HepG2 (cell line): Measurements from ENCODE around the gene ERF. TPM values are rescaled to one million over a fixed set of nuclear protein-coding genes. Genes with fewer than 3 reads are reported as not detected.

Experiments
- AHR ChIP-seq: IDR thresholded peaks from 2 replicates; pipeline ENCODE4 v1.6.1; 2018; ENCODE audit warnings: missing genetic modification reagents, missing compliant biosample characterization
- CTCF ChIP-seq: sonication (generic); formaldehyde crosslinking; IDR thresholded peaks from 2 replicates; pipeline ENCODE4 v1.5.0; 2020; ENCODE audit warnings: mild to moderate bottlenecking, missing genetic modification reagents, moderate library complexity
- DMAP1 ChIP-seq: IDR thresholded peaks from 2 replicates; pipeline ENCODE4 v1.6.1; 2016
- EED ChIP-seq: sonication (generic); formaldehyde crosslinking; IDR thresholded peaks from 2 replicates; pipeline ENCODE4 v1.5.0; 2020; ENCODE audit warnings: mild to moderate bottlenecking, missing genetic modification reagents
- GATAD1 ChIP-seq: IDR thresholded peaks from 2 replicates; pipeline ENCODE4 v1.6.1; 2016; ENCODE audit warnings: missing genetic modification reagents, missing compliant biosample characterization
- GPN1 ChIP-seq: sonication (generic); formaldehyde crosslinking; IDR thresholded peaks from 2 replicates; pipeline ENCODE4 v1.5.1; 2020; ENCODE audit warnings: missing genetic modification reagents, borderline replicate concordance
- HNRNPUL1 ChIP-seq: fragments of 200-400 bp; formaldehyde crosslinking; IDR thresholded peaks from 2 replicates; pipeline ENCODE4 v1.6.1; 2017; ENCODE audit warnings: low read depth, mild to moderate bottlenecking, low read length, moderate library complexity
- ISL2 ChIP-seq: sonication (generic); formaldehyde crosslinking; IDR thresholded peaks from 2 replicates; pipeline ENCODE4 v1.5.0; 2020; ENCODE audit warnings: missing genetic modification reagents
- KDM5A ChIP-seq: fragments of 200-600 bp; sonication (generic); IDR thresholded peaks from 2 replicates; pipeline ENCODE4 v1.7.0; 2018; ENCODE audit warnings: antibody characterized with exemption, mild to moderate bottlenecking, low read length, borderline replicate concordance
- LCORL ChIP-seq, 2 experiments: fragments of 450-650 bp in 1 of 2; sonication (generic) in 1 of 2; formaldehyde crosslinking in 1 of 2; IDR thresholded peaks; 2 replicates each; pipeline versions ENCODE4 v1.5.0 to v1.6.1; 2017 to 2020; ENCODE audit warnings: antibody characterized with exemption in 1 of 2, missing genetic modification reagents in 1 of 2
- MZF1 ChIP-seq: sonication (generic); formaldehyde crosslinking; IDR thresholded peaks from 2 replicates; pipeline ENCODE4 v1.8.1; 2023; ENCODE audit warnings: mild to moderate bottlenecking, missing genetic modification reagents, borderline replicate concordance
- SMAD9 ChIP-seq: sonication (generic); formaldehyde crosslinking; IDR thresholded peaks from 2 replicates; pipeline ENCODE4 v1.5.1; 2020; ENCODE audit warnings: mild to moderate bottlenecking, missing genetic modification reagents
- SOX13 ChIP-seq, 3 experiments: fragments of 450-650 bp in 1 of 3; sonication (generic) in 1 of 3; formaldehyde crosslinking in 1 of 3; IDR thresholded peaks in 2 of 3; conservative IDR thresholded peaks in 1 of 3; 2 replicates each; pipeline versions ENCODE4 v1.5.0 to v1.6.1; 2016 to 2020; ENCODE audit warnings: antibody characterized with exemption in 1 of 3, mild to moderate bottlenecking in 1 of 3, missing compliant biosample characterization in 1 of 3, missing genetic modification reagents in 1 of 3, moderate library complexity in 1 of 3
- TP53 ChIP-seq: sonication (generic); formaldehyde crosslinking; conservative IDR thresholded peaks from 2 replicates; pipeline ENCODE4 v1.4.0; 2020; ENCODE audit warnings: missing genetic modification reagents
- ZBTB1 ChIP-seq: sonication (generic); formaldehyde crosslinking; IDR thresholded peaks from 2 replicates; pipeline ENCODE4 v1.4.0; 2020; ENCODE audit warnings: missing genetic modification reagents, borderline replicate concordance
- ZFP62 ChIP-seq: sonication (generic); formaldehyde crosslinking; IDR thresholded peaks from 2 replicates; pipeline ENCODE4 v1.4.0; 2020; ENCODE audit warnings: missing genetic modification reagents
- ZNF12 ChIP-seq: sonication (generic); formaldehyde crosslinking; IDR thresholded peaks from 2 replicates; pipeline ENCODE4 v1.5.0; 2020; ENCODE audit warnings: missing genetic modification reagents
- ZNF335 ChIP-seq: sonication (generic); formaldehyde crosslinking; IDR thresholded peaks from 2 replicates; pipeline ENCODE4 v1.4.0; 2020; ENCODE audit warnings: missing genetic modification reagents
- ZNF446 ChIP-seq: sonication (generic); formaldehyde crosslinking; IDR thresholded peaks from 2 replicates; pipeline ENCODE4 v1.5.0; 2020; ENCODE audit warnings: mild to moderate bottlenecking, missing genetic modification reagents
- ZNF570 ChIP-seq: sonication (generic); formaldehyde crosslinking; IDR thresholded peaks from 2 replicates; pipeline ENCODE4 v1.4.0; 2020; ENCODE audit warnings: mild to moderate bottlenecking, missing genetic modification reagents, borderline replicate concordance
- ZNF597 ChIP-seq: sonication (generic); formaldehyde crosslinking; IDR thresholded peaks from 2 replicates; pipeline ENCODE4 v1.5.0; 2020; ENCODE audit warnings: missing genetic modification reagents
- ZNF629 ChIP-seq: sonication (generic); formaldehyde crosslinking; conservative IDR thresholded peaks from 2 replicates; pipeline ENCODE4 v1.5.0; 2020; ENCODE audit warnings: missing genetic modification reagents
- ZNF660 ChIP-seq: sonication (generic); formaldehyde crosslinking; IDR thresholded peaks from 2 replicates; pipeline ENCODE4 v1.5.1; 2020; ENCODE audit warnings: mild to moderate bottlenecking, low read depth, missing genetic modification reagents, borderline replicate concordance
- polyA plus RNA-seq, 8 experiments: library from polyadenylated mRNA; depleted of rRNA in 3 of 8; stranded (reverse) in 7 of 8; unstranded in 1 of 8; fragments of >200 nt; fragmentation: Illumina TruSeq in 4 of 8; extraction: Trizol in 4 of 8; gene quantifications; 2 replicates each; pipeline versions ENCODE4 v1.2.1 to v1.2.3, GENCODE V29; 2011 to 2016; ENCODE audit warnings: low read depth in 4 of 8, missing spikeins in 1 of 8, mixed read lengths in 1 of 8; ENCODE audit not compliant: insufficient read depth in 1 of 8
- total RNA-seq, 5 experiments: library from RNA; depleted of rRNA; stranded (reverse); fragments of >200 nt; fragmentation: Illumina TruSeq; extraction: Trizol; gene quantifications; 2 replicates each; pipeline ENCODE4 v1.2.3, GENCODE V29; 2016; ENCODE audit warnings: low read depth in 1 of 5
- TF ChIP-seq, protein P1 (sequence below): fragments of 450-650 bp; IDR thresholded peaks from 2 replicates; pipeline ENCODE4 v1.6.1; 2017
- TF ChIP-seq, protein P2 (sequence below): sonication (generic); formaldehyde crosslinking; IDR thresholded peaks from 2 replicates; pipeline ENCODE4 v1.5.0; 2020; ENCODE audit warnings: mild to moderate bottlenecking, missing genetic modification reagents

ERF gene
- total and polyA plus RNA-seq, 2 of the 13 experiments (the other 11 are each of a cell fraction or from before 2014, with no cell fraction given), result 67.1 to 69.9 TPM

DNA sequence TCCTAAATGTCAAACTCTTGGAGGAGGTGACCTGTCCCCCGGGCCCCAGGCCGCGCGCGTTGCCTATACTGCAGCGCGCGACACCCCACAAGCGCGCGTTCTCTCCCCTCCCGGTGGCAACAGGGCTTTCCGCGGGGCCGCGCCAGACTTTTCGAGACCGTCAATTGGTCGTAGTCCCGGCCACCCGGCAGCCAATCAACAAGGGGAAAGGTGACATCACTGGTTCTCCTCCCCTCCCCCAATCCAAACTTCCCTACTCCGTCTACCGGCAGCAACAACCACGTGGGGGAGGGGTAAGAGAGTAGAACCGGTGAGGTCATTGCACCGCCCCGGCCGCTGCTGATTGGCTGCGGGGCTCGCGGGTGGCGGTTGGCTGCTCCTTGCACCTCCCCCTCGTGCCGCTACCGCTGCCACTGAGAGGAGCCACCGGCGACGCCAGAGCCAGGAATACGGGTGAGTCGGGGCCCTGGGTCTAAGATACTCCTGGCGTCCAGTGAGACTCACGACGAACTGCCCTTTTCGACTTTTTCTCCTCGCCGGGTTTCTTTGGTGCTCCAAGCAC is 13.3 kb upstream of the ERF start (continued):
- TF ChIP-seq ZNF12 (CRISPR knock-in tag), result no peak
- TF ChIP-seq KDM5A, result peak; percentile 75; the same call in 1 of the 2 replicates
- TF ChIP-seq EED (CRISPR knock-in tag), result no peak
- TF ChIP-seq ZBTB1 (CRISPR knock-in tag), result no peak
- TF ChIP-seq ZNF597 (CRISPR knock-in tag), result no peak
- no peak for TF ChIP-seq HNRNPUL1
- TF ChIP-seq SMAD9 (CRISPR knock-in tag), result no peak
- TF ChIP-seq, protein P1, sequence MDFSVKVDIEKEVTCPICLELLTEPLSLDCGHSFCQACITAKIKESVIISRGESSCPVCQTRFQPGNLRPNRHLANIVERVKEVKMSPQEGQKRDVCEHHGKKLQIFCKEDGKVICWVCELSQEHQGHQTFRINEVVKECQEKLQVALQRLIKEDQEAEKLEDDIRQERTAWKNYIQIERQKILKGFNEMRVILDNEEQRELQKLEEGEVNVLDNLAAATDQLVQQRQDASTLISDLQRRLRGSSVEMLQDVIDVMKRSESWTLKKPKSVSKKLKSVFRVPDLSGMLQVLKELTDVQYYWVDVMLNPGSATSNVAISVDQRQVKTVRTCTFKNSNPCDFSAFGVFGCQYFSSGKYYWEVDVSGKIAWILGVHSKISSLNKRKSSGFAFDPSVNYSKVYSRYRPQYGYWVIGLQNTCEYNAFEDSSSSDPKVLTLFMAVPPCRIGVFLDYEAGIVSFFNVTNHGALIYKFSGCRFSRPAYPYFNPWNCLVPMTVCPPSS, result no peak
- no peak for TF ChIP-seq ZNF660
- TF ChIP-seq ISL2, result peak; percentile 76
- no peak for TF ChIP-seq TP53 (CRISPR knock-in tag)
- TF ChIP-seq MZF1 (CRISPR knock-in tag), result no peak
- peak; percentile 42; the same call in 1 of the 2 replicates for TF ChIP-seq DMAP1 (CRISPR knock-in tag)
- peak; percentile 64; the same call in 1 of the 2 replicates for TF ChIP-seq GATAD1 (CRISPR knock-in tag)
- no peak for TF ChIP-seq GPN1 (CRISPR knock-in tag)
- no peak for TF ChIP-seq CTCF (CRISPR knock-in tag)
- TF ChIP-seq ZNF335 (CRISPR knock-in tag), result no peak
- TF ChIP-seq ZNF446 (CRISPR knock-in tag), result no peak
- TF ChIP-seq ZFP62 (CRISPR knock-in tag), result no peak
- no peak for TF ChIP-seq ZNF570 (CRISPR knock-in tag)
- TF ChIP-seq LCORL (IDR thresholded peaks at IDR 0.05), result no peak
- 0 out of 2 replicates have a peak, but pooled peaks have one; percentile 43 for TF ChIP-seq LCORL (CRISPR knock-in tag; IDR thresholded peaks at IDR 0.05)
- TF ChIP-seq SOX13 (IDR thresholded peaks at IDR 0.05), result 0 out of 2 replicates have a peak, but pooled peaks have one; percentile 10
- TF ChIP-seq SOX13 (CRISPR knock-in tag; conservative IDR thresholded peaks at IDR 0.05 in 1 of 2, IDR thresholded peaks at IDR 0.05 in 1 of 2), result peak in 1 of 2 experiments; percentile 8; a peak in 1 of 4 replicates
- TF ChIP-seq, protein P2, sequence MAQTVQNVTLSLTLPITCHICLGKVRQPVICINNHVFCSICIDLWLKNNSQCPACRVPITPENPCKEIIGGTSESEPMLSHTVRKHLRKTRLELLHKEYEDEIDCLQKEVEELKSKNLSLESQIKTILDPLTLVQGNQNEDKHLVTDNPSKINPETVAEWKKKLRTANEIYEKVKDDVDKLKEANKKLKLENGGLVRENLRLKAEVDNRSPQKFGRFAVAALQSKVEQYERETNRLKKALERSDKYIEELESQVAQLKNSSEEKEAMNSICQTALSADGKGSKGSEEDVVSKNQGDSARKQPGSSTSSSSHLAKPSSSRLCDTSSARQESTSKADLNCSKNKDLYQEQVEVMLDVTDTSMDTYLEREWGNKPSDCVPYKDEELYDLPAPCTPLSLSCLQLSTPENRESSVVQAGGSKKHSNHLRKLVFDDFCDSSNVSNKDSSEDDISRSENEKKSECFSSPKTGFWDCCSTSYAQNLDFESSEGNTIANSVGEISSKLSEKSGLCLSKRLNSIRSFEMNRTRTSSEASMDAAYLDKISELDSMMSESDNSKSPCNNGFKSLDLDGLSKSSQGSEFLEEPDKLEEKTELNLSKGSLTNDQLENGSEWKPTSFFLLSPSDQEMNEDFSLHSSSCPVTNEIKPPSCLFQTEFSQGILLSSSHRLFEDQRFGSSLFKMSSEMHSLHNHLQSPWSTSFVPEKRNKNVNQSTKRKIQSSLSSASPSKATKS, result no peak
- no peak for TF ChIP-seq ZNF629 (CRISPR knock-in tag)
- no peak for TF ChIP-seq AHR (CRISPR knock-in tag)
